Activated B cell treated with CpG ODN at 0.5 μM for 24 hours (primary cell): ENCODE data around the gene HOXD3. TPM values are rescaled to one million over a fixed set of nuclear protein-coding genes. Genes with fewer than 3 reads are reported as not detected.

Source experiments
- ATAC-seq: fragments of 200-7000 bp; cut with Tn5 transposase; one replicate; pipeline ENCODE4 v1.10.0; 2021; ENCODE audit warnings: low read depth, mild to moderate bottlenecking, moderate library complexity
- CTCF ChIA-PET: fragments of 350-600 bp; sonication (Branson Sonifier 250); formaldehyde crosslinking; loops from one replicate; lab custom pipeline; 2021; ENCODE audit warnings: antibody characterized with exemption; lab: Charles Lee
- POLR2A ChIA-PET: fragments of 350-600 bp; sonication (Branson Sonifier 250); formaldehyde crosslinking; loops from one replicate; lab custom pipeline; 2021; ENCODE audit warnings: antibody characterized with exemption; lab: Charles Lee
- DNase-seq: peaks from one replicate; pipeline ENCODE4 v3.0.0; 2022
- H3K27ac Mint-ChIP-seq: one replicate; pipeline ENCODE4 v1.8.0; 2020; ENCODE audit warnings: mixed read lengths
- H3K27me3 Mint-ChIP-seq: one replicate; pipeline ENCODE4 v1.8.0; 2021; ENCODE audit warnings: mixed read lengths
- H3K36me3 Mint-ChIP-seq: one replicate; pipeline ENCODE4 v1.8.0; 2021; ENCODE audit warnings: low read depth, mixed read lengths
- H3K4me1 Mint-ChIP-seq: one replicate; pipeline ENCODE4 v1.8.0; 2021; ENCODE audit warnings: mixed read lengths
- H3K4me3 Mint-ChIP-seq: one replicate; pipeline ENCODE4 v1.8.0; 2020; ENCODE audit warnings: mild to moderate bottlenecking, mixed read lengths
- H3K9me3 Mint-ChIP-seq: one replicate; pipeline ENCODE4 v1.8.0; 2020; ENCODE audit warnings: mixed read lengths
- CTCF ChIP-seq: fragments of 200-600 bp; IDR thresholded peaks from one replicate; pipeline ENCODE4 v1.8.0; 2022; ENCODE audit warnings: antibody characterized with exemption, mild to moderate bottlenecking
- intact Hi-C: fragments of 100-400 bp; cut with micrococcal nuclease; formaldehyde crosslinking; loops from one replicate; pipeline ENCODE4 v1.15.1; 2024
- total RNA-seq: library from RNA; stranded (reverse); gene quantifications from 2 replicates; pipeline ENCODE4 v1.2.3, GENCODE V29; 2022

Gene HOXD3
- total RNA-seq, 1 donor from 2014 or later, result not detected

GRCh38 chr2:176110415-176111308, 46.4 kb upstream of the HOXD3 start:
- intact Hi-C loops, result loop anchor here (2.0 kb wide), 1 partner anchor 26 kb away; no protein-coding TSS in a partner anchor

GRCh38 chr2:176111309-176111663, 45.8 kb upstream of the HOXD3 start:
- Mint-ChIP-seq H3K4me3 (no peak overlapping the region), H3K4me1 (peaks cover 10% of the 10 kb centered on the region), H3K9me3 (peaks cover 1% of the 10 kb centered on the region), H3K36me3 (no peaks in the 10 kb centered on the region), H3K27me3 (peaks cover 62% of the 10 kb centered on the region), H3K27ac (no peak overlapping the region)
- POLR2A ChIA-PET, result no interaction called here
- DNase-seq (no peak), ATAC-seq (no peak)
- CTCF ChIA-PET, result interaction anchor here (0.8 to 1.2 kb wide), 2 partner anchors 16 to 540 kb away, joined by 3 to 7 read pairs; no protein-coding TSS in a partner anchor
- intact Hi-C loops, result loop anchor here (2.0 kb wide), 1 partner anchor 26 kb away; no protein-coding TSS in a partner anchor
- no peak for TF ChIP-seq CTCF

More at GRCh38 chr2:176110415-176111308, 46.4 kb upstream of the HOXD3 start:
- ChIA-PET POLR2A (no interaction called here), CTCF (interaction anchor here (0.8 to 1.2 kb wide), 2 partner anchors 16 to 541 kb away, joined by 3 to 7 read pairs; no protein-coding TSS in a partner anchor)
- no peaks in the 10 kb centered on the region for H3K36me3 Mint-ChIP-seq
- ATAC-seq, result no peak
- DNase-seq, result no peak
- no peak for TF ChIP-seq CTCF
- H3K4me3 Mint-ChIP-seq, result no peak overlapping the region
- H3K27ac Mint-ChIP-seq, result no peak overlapping the region
- peaks cover 15% of the 10 kb centered on the region for H3K4me1 Mint-ChIP-seq
- H3K27me3 Mint-ChIP-seq, result peaks cover 63% of the 10 kb centered on the region
- H3K9me3 Mint-ChIP-seq, result peaks cover 3% of the 10 kb centered on the region

GRCh38 chr2:176111846-176112374, 45.2 kb upstream of the HOXD3 start:
- intact Hi-C loops, result loop anchor here (2.0 kb wide), 1 partner anchor 27 kb away; no protein-coding TSS in a partner anchor

GRCh38 chr2:176112375-176113302, 44.5 kb upstream of the HOXD3 start:
- TF ChIP-seq CTCF, result no peak
- Mint-ChIP-seq H3K4me3 (no peak overlapping the region), H3K27me3 (peaks cover 67% of the 10 kb centered on the region), H3K27ac (no peak overlapping the region), H3K36me3 (no peaks in the 10 kb centered on the region), H3K4me1 (peaks cover 4% of the 10 kb centered on the region), H3K9me3 (no peaks in the 10 kb centered on the region)
- DNase-seq (no peak), ATAC-seq (no peak)
- intact Hi-C loops, result no loop called here
- ChIA-PET CTCF (no interaction called here), POLR2A (no interaction called here)

More at GRCh38 chr2:176111846-176112374, 45.2 kb upstream of the HOXD3 start:
- Mint-ChIP-seq H3K36me3 (no peaks in the 10 kb centered on the region), H3K27me3 (peaks cover 66% of the 10 kb centered on the region), H3K4me1 (peaks cover 7% of the 10 kb centered on the region), H3K9me3 (no peaks in the 10 kb centered on the region), H3K27ac (no peak overlapping the region), H3K4me3 (no peak overlapping the region)
- ChIA-PET CTCF (no interaction called here), POLR2A (no interaction called here)
- DNase-seq (no peak), ATAC-seq (no peak)
- no peak for TF ChIP-seq CTCF
